BLaER1 (cell line): ENCODE measurements around the gene CIAO3.

Experiments
- H3K27ac ChIP-seq: shearing (Covaris generic); formaldehyde crosslinking; 2 replicates; pipeline ENCODE4 v1.8.1; 2022
- H3K27me3 ChIP-seq: shearing (Covaris generic); formaldehyde crosslinking; 2 replicates; pipeline ENCODE4 v1.8.1; 2022
- H3K36me3 ChIP-seq: shearing (Covaris generic); formaldehyde crosslinking; 2 replicates; pipeline ENCODE4 v1.8.1; 2022
- H3K4me1 ChIP-seq: shearing (Covaris generic); formaldehyde crosslinking; 2 replicates; pipeline ENCODE4 v1.8.1; 2022
- H3K4me2 ChIP-seq: shearing (Covaris generic); formaldehyde crosslinking; 2 replicates; pipeline ENCODE4 v1.8.1; 2022
- H3K4me3 ChIP-seq: shearing (Covaris generic); formaldehyde crosslinking; 2 replicates; pipeline ENCODE4 v1.8.1; 2022
- H3K9ac ChIP-seq: shearing (Covaris generic); formaldehyde crosslinking; 2 replicates; pipeline ENCODE4 v1.8.1; 2022
- H3K9me3 ChIP-seq: shearing (Covaris generic); formaldehyde crosslinking; 2 replicates; pipeline ENCODE4 v1.8.1; 2022
- H4K20me1 ChIP-seq: shearing (Covaris generic); formaldehyde crosslinking; 2 replicates; pipeline ENCODE4 v1.8.1; 2022
- Cebpa-rat ChIP-seq: shearing (Covaris generic); IDR thresholded peaks from 2 replicates; pipeline ENCODE4 v1.8.1; 2022

Gene CIAO3

DNA sequence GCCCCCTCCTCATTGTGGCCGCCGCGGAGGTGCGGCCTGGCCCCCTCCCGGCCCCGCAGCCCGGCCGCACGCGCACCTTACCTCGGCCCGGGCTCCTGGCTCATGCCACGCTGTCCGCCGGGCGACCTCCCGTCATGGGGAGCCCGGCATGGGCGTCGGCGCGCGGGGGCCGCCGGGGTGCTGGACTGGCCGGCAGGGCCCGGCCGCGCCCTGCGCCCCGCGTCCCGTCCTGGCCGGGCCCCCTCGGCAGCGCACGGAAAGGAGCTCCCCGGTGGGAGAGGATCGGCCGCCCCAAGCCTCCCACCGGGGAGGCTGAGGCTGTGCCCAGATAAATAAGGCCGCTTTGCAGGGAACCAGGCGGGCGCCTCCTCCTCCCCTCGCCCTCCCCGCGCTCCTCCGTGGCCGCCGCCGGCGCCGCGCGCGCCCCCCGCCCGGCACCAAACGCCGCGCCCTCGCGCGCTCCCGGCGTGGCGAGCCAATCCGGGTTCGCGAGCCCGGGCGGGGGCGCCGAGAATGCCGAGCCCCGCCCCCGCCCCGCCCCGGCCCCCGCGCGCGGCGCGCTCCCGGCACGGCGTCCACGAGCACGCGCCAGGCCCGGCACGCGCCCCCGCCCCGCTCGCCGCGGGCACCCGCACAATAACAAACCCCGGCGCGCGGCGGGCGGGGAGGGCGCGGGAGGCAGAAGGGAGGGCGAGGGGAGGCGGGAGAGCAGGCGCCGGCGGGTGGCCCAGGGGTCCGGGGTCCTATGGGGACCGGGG is 35.2 kb downstream of the CIAO3 start, which contains the start of gene FBXL16:
Gene FBXL16 (minus strand): TSS at position 371 of the 758 bp plus-strand sequence. CDS start 8,396 bp downstream, outside the sequence.
- Histone ChIP-seq H3K27me3 (peaks cover 100% of the 10 kb centered on the region), H3K4me3 (peak within 1 kb of the TSS; percentile 65), H3K9ac (no peak within 1 kb of the TSS), H4K20me1 (peaks cover 88% of the 10 kb centered on the region), H3K9me3 (no peaks in the 10 kb centered on the region), H3K4me1 (peaks cover 27% of the 10 kb centered on the region), H3K27ac (no peak within 1 kb of the TSS), H3K36me3 (no peaks in the 10 kb centered on the region), H3K4me2 (peak within 1 kb of the TSS; percentile 90)
- no peak for TF ChIP-seq Cebpa-rat

DNA sequence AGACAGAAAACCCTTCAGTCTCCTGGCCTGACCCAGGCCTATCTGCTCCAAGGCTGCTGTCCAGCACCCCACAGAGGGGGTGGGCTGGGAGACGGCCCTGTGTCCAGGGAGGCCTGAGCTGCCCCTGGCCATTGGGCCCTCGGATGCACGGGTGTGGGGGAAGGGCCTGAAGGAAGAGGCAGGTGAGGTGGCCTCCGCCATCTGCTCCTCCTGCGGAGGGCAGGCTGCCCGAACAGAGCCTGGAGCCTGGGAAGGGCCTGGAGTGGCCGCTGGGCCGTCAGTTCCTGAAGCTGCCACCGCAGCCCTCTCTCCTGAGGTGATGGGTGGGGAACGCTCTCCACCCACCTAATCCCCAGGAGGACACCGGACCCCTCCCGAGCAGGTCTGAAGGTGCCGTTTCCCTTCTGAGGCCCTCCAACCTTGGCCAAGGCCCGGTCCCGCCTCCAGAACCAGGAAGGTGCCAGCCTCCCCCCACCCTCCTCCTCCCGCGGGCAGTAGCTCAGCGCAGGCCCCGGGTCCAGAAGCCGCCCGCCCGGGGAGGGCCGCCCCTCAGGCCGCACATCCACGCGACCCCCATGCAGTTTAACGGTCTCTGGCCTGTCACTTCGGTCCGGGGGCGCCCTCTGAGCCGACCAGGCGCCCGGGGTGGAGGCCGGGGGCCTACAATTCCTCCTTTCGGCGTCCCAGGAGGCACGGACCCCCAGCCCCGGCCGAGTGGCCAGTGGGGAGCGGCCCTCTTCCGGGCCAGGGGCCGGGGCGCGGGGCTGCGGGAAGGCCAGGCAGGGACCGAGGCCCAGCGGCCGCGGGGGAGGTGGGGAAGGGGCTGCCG is 36.0 kb downstream of the CIAO3 start:
- no peaks in the 10 kb centered on the region for H3K36me3 ChIP-seq
- H3K4me1 ChIP-seq = peaks cover 18% of the 10 kb centered on the region
- H3K27ac ChIP-seq = no peak overlapping the region
- H3K4me2 ChIP-seq = peak overlapping the region; percentile 90
- TF ChIP-seq Cebpa-rat = no peak
- H4K20me1 ChIP-seq = peaks cover 88% of the 10 kb centered on the region
- peaks cover 100% of the 10 kb centered on the region for H3K27me3 ChIP-seq
- H3K4me3 ChIP-seq = peak overlapping the region; percentile 65; the same call in 1 of the 2 replicates
- no peaks in the 10 kb centered on the region for H3K9me3 ChIP-seq
- H3K9ac ChIP-seq = no peak overlapping the region

DNA sequence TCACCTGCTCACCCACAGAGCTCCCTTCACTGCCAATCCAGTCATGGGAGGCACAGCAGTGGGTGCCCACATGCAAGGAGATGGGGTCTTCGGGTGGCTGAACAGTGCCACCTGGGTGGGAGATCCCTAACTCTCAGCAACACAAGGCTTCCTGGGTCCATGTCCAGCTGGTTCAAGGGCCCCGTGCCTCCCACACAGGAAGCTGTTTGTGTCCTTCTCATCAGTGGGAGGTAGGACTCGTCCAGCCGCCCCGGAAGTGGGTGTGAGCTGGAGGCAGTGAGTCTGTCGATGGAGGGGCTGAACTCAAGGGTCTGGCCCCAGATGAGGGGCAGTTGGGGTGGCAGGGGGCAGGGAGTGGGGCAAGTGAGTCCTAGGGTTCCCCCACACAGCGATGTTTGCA is 36.8 kb downstream of the CIAO3 start:
- TF ChIP-seq Cebpa-rat = no peak
- peaks cover 100% of the 10 kb centered on the region for H3K27me3 ChIP-seq
- no peak overlapping the region for H3K27ac ChIP-seq
- H4K20me1 ChIP-seq = peaks cover 86% of the 10 kb centered on the region
- peaks cover 14% of the 10 kb centered on the region; the same call in 1 of the 2 replicates for H3K4me1 ChIP-seq
- no peak overlapping the region for H3K9ac ChIP-seq
- H3K4me3 ChIP-seq = no peak overlapping the region
- no peaks in the 10 kb centered on the region for H3K36me3 ChIP-seq
- H3K4me2 ChIP-seq = no peak overlapping the region
- no peaks in the 10 kb centered on the region for H3K9me3 ChIP-seq

DNA sequence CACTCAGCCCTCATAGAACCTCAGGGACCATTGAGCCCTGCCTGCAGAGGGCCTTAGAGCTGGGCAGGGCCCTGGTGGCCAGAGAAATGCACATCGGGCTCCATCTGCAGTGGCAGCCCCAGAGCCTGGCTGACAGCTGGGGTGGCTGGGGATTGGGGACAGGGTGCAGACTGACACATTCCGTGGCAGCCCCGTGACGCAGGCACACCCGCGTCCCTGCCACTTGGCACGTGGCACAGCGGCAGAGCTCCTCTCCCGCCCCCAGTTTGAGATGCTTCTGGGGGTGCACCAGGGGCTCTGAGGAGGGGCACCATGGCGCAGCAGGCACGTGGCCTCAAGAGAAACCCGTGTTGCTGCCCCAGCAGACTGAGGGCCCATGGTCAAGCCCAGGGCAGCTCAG is 37.4 kb downstream of the CIAO3 start:
- H3K27ac ChIP-seq = no peak overlapping the region

DNA sequence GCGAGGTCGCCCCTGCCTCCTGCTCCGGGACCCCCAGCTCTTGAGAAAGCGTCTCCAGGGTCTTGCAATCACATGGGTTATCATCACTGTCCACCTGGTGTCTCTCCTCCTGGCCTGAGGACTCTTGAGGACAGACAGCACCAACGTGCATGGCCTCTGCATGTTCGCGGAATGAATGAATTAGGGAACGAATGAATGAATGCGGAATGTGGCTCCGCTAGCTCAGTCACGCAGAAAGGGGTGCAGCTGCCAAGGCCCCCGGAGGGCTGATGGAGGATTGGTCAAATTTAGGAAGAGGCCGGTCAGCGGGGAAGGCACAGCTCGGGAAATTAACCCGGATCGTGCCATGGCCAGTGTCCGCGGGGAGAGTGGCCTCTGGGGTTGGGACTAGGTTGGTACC is 38.5 kb downstream of the CIAO3 start:
- no peaks in the 10 kb centered on the region for H3K36me3 ChIP-seq

More for the DNA sequence above, 37.4 kb downstream of the CIAO3 start:
- H3K4me2 ChIP-seq = no peak overlapping the region
- peaks cover 89% of the 10 kb centered on the region for H4K20me1 ChIP-seq
- peaks cover 14% of the 10 kb centered on the region; the same call in 1 of the 2 replicates for H3K4me1 ChIP-seq
- H3K36me3 ChIP-seq = no peaks in the 10 kb centered on the region
- no peak for TF ChIP-seq Cebpa-rat
- H3K4me3 ChIP-seq = no peak overlapping the region
- no peaks in the 10 kb centered on the region for H3K9me3 ChIP-seq
- H3K9ac ChIP-seq = no peak overlapping the region
- H3K27me3 ChIP-seq = peaks cover 100% of the 10 kb centered on the region

DNA sequence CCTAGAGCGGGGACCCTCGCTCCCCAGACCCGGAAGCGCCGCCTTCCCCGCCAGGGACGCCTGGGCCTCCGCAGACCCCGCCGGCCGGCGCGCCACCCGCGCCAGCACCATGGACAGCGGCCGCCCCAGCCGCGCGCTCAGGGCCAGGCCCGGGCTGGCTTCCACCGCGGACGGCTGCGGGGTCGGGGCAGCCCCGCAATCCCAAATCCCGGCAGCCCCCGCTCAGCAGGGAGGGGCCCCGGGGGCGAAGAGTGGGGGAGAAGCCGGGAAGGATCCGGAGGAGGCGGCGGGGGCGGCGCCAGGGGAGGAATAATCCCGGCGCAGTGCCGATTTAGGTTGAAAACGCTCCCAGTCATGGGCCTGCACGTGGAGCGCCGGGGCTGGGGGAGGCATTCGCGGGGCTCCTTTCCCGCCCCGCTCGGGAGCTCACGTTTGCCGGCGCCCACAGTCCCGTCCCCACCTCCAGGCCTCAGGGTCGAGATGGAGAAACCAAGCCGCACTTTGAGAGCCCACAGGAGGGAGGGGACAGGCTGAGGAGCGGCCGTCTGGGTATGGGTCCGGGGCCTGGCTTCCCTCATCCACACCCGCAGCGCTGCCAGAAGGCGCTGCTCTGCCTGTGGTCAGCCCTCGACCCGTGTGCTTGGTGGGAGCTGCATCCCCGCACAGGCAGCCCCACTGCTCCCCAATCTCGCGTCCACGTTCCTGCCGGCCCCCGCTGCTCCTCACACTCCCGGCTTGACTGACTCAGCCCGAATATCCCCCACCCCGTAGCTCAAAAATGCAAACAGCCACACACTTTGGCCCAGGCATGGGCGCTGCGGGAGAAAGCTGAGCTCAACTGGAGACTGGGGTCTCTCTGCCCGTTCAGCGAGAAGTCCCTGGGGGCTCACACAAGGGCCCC is 39.9 kb downstream of the CIAO3 start:
- no peaks in the 10 kb centered on the region for H3K36me3 ChIP-seq
- no peak overlapping the region for H3K9ac ChIP-seq
- H3K4me3 ChIP-seq = no peak overlapping the region
- no peak overlapping the region for H3K27ac ChIP-seq
- no peak for TF ChIP-seq Cebpa-rat
- H4K20me1 ChIP-seq = peaks cover 72% of the 10 kb centered on the region
- peaks cover 6% of the 10 kb centered on the region for H3K4me1 ChIP-seq
- H3K27me3 ChIP-seq = peaks cover 99% of the 10 kb centered on the region
- H3K9me3 ChIP-seq = no peaks in the 10 kb centered on the region
- no peak overlapping the region for H3K4me2 ChIP-seq

More for the DNA sequence above, 38.5 kb downstream of the CIAO3 start:
- Histone ChIP-seq H3K4me1 (peaks cover 14% of the 10 kb centered on the region; the same call in 1 of the 2 replicates), H3K27me3 (peaks cover 100% of the 10 kb centered on the region), H3K27ac (no peak overlapping the region), H3K4me2 (no peak overlapping the region), H3K9me3 (no peaks in the 10 kb centered on the region), H3K4me3 (no peak overlapping the region), H4K20me1 (peaks cover 81% of the 10 kb centered on the region), H3K9ac (no peak overlapping the region)
- TF ChIP-seq Cebpa-rat = no peak

DNA sequence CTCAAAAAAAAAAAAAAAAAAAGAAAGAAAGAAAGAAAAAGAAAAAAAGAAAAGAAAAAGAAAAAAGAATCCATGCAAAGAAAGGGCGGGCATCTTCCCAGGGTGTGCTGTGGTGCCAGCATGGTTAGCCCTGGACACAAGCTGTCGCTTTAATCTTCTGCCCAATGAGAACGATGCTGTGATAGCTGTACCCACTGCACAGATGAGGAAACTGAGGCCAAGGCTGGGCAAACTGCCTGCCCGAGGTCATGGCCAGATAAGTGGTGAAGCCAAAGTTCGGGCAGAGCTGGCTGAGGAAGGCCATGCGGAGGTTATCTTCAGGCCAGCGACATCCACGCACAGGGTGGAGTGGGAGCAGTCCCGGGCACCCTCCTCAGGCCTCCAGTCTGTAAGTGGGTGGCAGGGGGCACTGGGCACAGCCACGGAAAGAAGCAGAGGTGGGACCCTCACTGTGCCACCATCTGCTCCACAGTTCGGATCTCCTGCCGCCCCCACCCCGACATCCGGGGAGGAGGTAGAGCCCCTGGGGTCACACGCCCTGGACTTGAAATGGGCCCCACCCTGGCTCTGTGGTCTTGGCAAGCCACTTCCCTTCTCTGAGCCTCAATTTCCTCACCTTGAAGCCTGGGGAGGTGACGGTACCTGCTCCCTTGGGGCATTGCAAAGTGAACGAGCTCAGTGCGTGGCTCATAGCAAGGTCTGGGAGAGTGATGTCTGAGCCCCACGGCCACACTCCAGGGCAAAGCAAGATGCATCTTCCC is 41.7 kb downstream of the CIAO3 start:
- peaks cover 99% of the 10 kb centered on the region for H3K27me3 ChIP-seq
- no peak for TF ChIP-seq Cebpa-rat
- H3K4me3 ChIP-seq = no peak overlapping the region
- H4K20me1 ChIP-seq = peaks cover 76% of the 10 kb centered on the region
- no peaks in the 10 kb centered on the region for H3K36me3 ChIP-seq
- H3K9ac ChIP-seq = no peak overlapping the region
- no peak overlapping the region for H3K4me2 ChIP-seq
- no peak overlapping the region for H3K27ac ChIP-seq
- H3K4me1 ChIP-seq = peaks cover 21% of the 10 kb centered on the region
- H3K9me3 ChIP-seq = no peaks in the 10 kb centered on the region

DNA sequence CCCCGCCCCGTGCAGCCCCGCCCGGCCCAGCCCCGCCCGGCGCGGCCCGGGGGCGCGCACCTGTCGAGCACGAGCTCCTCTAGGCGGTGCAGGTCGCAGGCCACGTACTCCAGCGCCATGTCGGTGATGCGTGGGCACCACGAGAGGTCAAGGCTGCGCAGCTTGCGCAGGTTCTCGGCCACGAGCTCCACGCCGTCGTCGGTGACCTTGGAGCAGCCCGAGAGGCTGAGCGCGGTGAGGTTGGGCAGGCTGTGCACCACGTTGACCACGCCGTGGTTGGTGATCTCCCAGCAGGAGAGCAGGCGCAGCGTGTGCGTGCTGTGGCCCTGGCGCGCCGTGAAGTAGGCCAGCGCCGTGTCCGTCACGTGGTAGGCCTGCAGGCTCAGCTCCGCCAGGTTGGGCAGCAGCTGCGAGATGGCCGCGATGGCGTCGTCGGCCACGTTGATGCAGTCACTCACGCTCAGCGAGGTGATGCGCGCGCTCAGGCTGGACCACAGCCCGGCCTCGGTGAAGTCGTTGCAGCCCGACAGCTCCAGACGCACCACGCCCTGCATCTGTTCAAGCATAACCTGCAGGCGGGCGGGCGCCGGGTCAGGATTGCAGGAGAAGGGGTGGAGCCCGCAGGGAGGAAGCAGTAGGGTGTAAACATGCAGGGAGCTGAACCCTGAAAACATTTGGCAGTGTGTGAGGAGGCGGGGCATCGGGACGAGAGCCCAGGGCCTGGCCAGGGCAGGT is 45.3 kb downstream of the CIAO3 start:
- Histone ChIP-seq H3K4me1 (peaks cover 32% of the 10 kb centered on the region), H3K9ac (peak overlapping the region; percentile 35; the same call in 1 of the 2 replicates), H3K9me3 (no peaks in the 10 kb centered on the region), H3K27ac (no peak overlapping the region), H3K27me3 (peaks cover 96% of the 10 kb centered on the region), H4K20me1 (peaks cover 50% of the 10 kb centered on the region), H3K4me2 (peak overlapping the region; percentile 98), H3K36me3 (no peaks in the 10 kb centered on the region), H3K4me3 (peak overlapping the region; percentile 64)
- no peak for TF ChIP-seq Cebpa-rat
